ENCODE measurements around the gene SETD7. TPM values are rescaled to one million over a fixed set of nuclear protein-coding genes. Genes with fewer than 3 reads are reported as not detected.

SETD7 gene
- polyA plus RNA-seq, 1 donor from 2014 or later = 12.0 TPM

GRCh38 chr4:139524062-139524631 is 31.9 kb downstream of the SETD7 start:
- no peak for TF ChIP-seq RAD21 (conservative IDR thresholded peaks at IDR 0.05)
- TF ChIP-seq REST (IDR thresholded peaks at IDR 0.05; ENCODE audit: borderline replicate concordance) = no peak
- TF ChIP-seq EZH2 (IDR thresholded peaks at IDR 0.05; ENCODE audit: borderline replicate concordance, insufficient read depth, low read length, poor library complexity, severe bottlenecking) = no peak
- TF ChIP-seq EP300 (conservative IDR thresholded peaks at IDR 0.05; ENCODE audit: poor library complexity, severe bottlenecking) = no peak
- no peak for TF ChIP-seq MXI1 (conservative IDR thresholded peaks at IDR 0.05; ENCODE audit: poor library complexity, severe bottlenecking)
- TF ChIP-seq TAF1 (IDR thresholded peaks at IDR 0.05; ENCODE audit: low read depth) = no peak
- TF ChIP-seq POLR2AphosphoS5 (IDR thresholded peaks at IDR 0.05) = no peak
- no peak for TF ChIP-seq CTCF (IDR thresholded peaks at IDR 0.05; ENCODE audit: poor library complexity, severe bottlenecking)
- no peak for TF ChIP-seq SMC3 (conservative IDR thresholded peaks at IDR 0.05; ENCODE audit: poor library complexity)
- Histone ChIP-seq H2AFZ (ENCODE audit: low read depth, low read length) (no peak overlapping the region), H3K79me2 (replicated peaks; ENCODE audit: insufficient read depth, low read length) (no peaks in the 10 kb centered on the region), H4K20me1 (ENCODE audit: insufficient read depth) (no peaks in the 10 kb centered on the region), H3F3A (ENCODE audit: insufficient read depth, low read length, poor library complexity, severe bottlenecking) (no peaks in the 10 kb centered on the region), H3K4me2 (ENCODE audit: low read length) (no peak overlapping the region), H3K9me3 (ENCODE audit: low read length) (no peaks in the 10 kb centered on the region), H3K9me2 (ENCODE audit: insufficient read depth, low read length) (no peaks in the 10 kb centered on the region), H3K27me3 (ENCODE audit: insufficient read depth, low read depth, low read length) (no peaks in the 10 kb centered on the region), H3K27ac (ENCODE audit: low read length) (no peak overlapping the region), H3K9ac (ENCODE audit: low read length) (no peak overlapping the region), H3K4me3 (ENCODE audit: low read length) (no peak overlapping the region), H3K36me3 (ENCODE audit: insufficient read depth, low read length) (peaks cover 20% of the 10 kb centered on the region)

- Histone ChIP-seq H3K27ac (ENCODE audit: low read length) (no peak overlapping the region), H3K36me3 (ENCODE audit: insufficient read depth, low read length) (peaks cover 13% of the 10 kb centered on the region), H3K9me3 (ENCODE audit: low read length) (no peaks in the 10 kb centered on the region), H3K4me3 (ENCODE audit: low read length) (no peak overlapping the region), H3K9ac (ENCODE audit: low read length) (no peak overlapping the region), H3K9me2 (ENCODE audit: insufficient read depth, low read length) (no peaks in the 10 kb centered on the region), H3K79me2 (replicated peaks; ENCODE audit: insufficient read depth, low read length) (no peaks in the 10 kb centered on the region), H3K27me3 (ENCODE audit: insufficient read depth, low read depth, low read length) (no peaks in the 10 kb centered on the region), H2AFZ (ENCODE audit: low read depth, low read length) (no peak overlapping the region), H3K4me2 (ENCODE audit: low read length) (no peak overlapping the region), H4K20me1 (ENCODE audit: insufficient read depth) (no peaks in the 10 kb centered on the region), H3F3A (ENCODE audit: insufficient read depth, low read length, poor library complexity, severe bottlenecking) (no peaks in the 10 kb centered on the region)
- no peak for TF ChIP-seq SMC3 (conservative IDR thresholded peaks at IDR 0.05; ENCODE audit: poor library complexity)
- no peak for TF ChIP-seq POLR2AphosphoS5 (IDR thresholded peaks at IDR 0.05)
- TF ChIP-seq MXI1 (conservative IDR thresholded peaks at IDR 0.05; ENCODE audit: poor library complexity, severe bottlenecking) = no peak
- no peak for TF ChIP-seq EP300 (conservative IDR thresholded peaks at IDR 0.05; ENCODE audit: poor library complexity, severe bottlenecking)
- no peak for TF ChIP-seq CTCF (IDR thresholded peaks at IDR 0.05; ENCODE audit: poor library complexity, severe bottlenecking)
- TF ChIP-seq TAF1 (IDR thresholded peaks at IDR 0.05; ENCODE audit: low read depth) = no peak
- TF ChIP-seq EZH2 (IDR thresholded peaks at IDR 0.05; ENCODE audit: borderline replicate concordance, insufficient read depth, low read length, poor library complexity, severe bottlenecking) = no peak
- TF ChIP-seq REST (IDR thresholded peaks at IDR 0.05; ENCODE audit: borderline replicate concordance) = no peak
- no peak for TF ChIP-seq RAD21 (conservative IDR thresholded peaks at IDR 0.05)
Observed at GRCh38 chr4:139523076-139523475, 32.9 kb downstream of the SETD7 start.
